Right kidney (tissue), 1 donor: ENCODE results near the gene CFAP46.
"Not testable (repeated sequence)": the region's sequence is repeated elsewhere in the genome, so short reads cannot be mapped to it uniquely, and the experiment has no call there.

Source experiments
- DNase-seq: peaks from one replicate; pipeline ENCODE4 v3.0.0-alpha.2; 2016

The CFAP46 gene

GRCh38 chr10:132928261-132928660 lies 14.1 kb downstream of the CFAP46 start:
- DNase-seq = no peak

GRCh38 chr10:132927824-132928223 lies 14.5 kb downstream of the CFAP46 start:
- no peak for DNase-seq

- no peak for DNase-seq
Measured at GRCh38 chr10:132926777-132927650, 15.4 kb downstream of the CFAP46 start.

GRCh38 chr10:132926070-132926469 lies 16.3 kb downstream of the CFAP46 start:
- no peak for DNase-seq

GRCh38 chr10:132925614-132926013 lies 16.8 kb downstream of the CFAP46 start:
- no peak for DNase-seq

- no peak for DNase-seq
Measured at GRCh38 chr10:132925071-132925561, 17.3 kb downstream of the CFAP46 start.

- no peak for DNase-seq
Measured at GRCh38 chr10:132924046-132924952, 18.1 kb downstream of the CFAP46 start.

- not testable (repeated sequence) for DNase-seq
Measured at GRCh38 chr10:132923384-132923783, 19.0 kb downstream of the CFAP46 start.

GRCh38 chr10:132922872-132923271 lies 19.5 kb downstream of the CFAP46 start:
- DNase-seq = no peak

- no peak for DNase-seq
Measured at GRCh38 chr10:132921818-132922807, 20.3 kb downstream of the CFAP46 start.

GRCh38 chr10:132921086-132921485 lies 21.3 kb downstream of the CFAP46 start:
- no peak for DNase-seq

GRCh38 chr10:132920101-132920925 lies 22.1 kb downstream of the CFAP46 start:
- DNase-seq = no peak

- no peak for DNase-seq
Measured at GRCh38 chr10:132919374-132920100, 22.8 kb downstream of the CFAP46 start.

- DNase-seq = no peak
Measured at GRCh38 chr10:132918617-132919373, 23.6 kb downstream of the CFAP46 start.

GRCh38 chr10:132918264-132918616 lies 24.1 kb downstream of the CFAP46 start:
- no peak for DNase-seq

- DNase-seq = no peak
Measured at GRCh38 chr10:132916956-132917666, 25.3 kb downstream of the CFAP46 start.

GRCh38 chr10:132916421-132916841 lies 25.9 kb downstream of the CFAP46 start:
- DNase-seq = peak; percentile 40

GRCh38 chr10:132915411-132915810 lies 27.0 kb downstream of the CFAP46 start:
- DNase-seq = no peak

GRCh38 chr10:132914732-132915131 lies 27.6 kb downstream of the CFAP46 start:
- no peak for DNase-seq
